ENCODE measurements around the gene DIAPH3. TPM values are rescaled to one million over a fixed set of nuclear protein-coding genes. Genes with fewer than 3 reads are reported as not detected.

Gene DIAPH3
- total and polyA plus RNA-seq, 2 donors (not counting 1 experiment from before 2014, with no cell fraction given) = 0.03 to 0.10 TPM

- no peak overlapping the region for H3K27ac ChIP-seq (ENCODE audit: low read length in 2 of 2)
- H3K79me2 ChIP-seq (ENCODE audit: control insufficient read depth, insufficient read depth, low read length) = no peaks in the 10 kb centered on the region
- no peaks in the 10 kb centered on the region for H3K36me3 ChIP-seq (replicated peaks in 1 of 2; ENCODE audit: control extremely low read depth in 1 of 2, control insufficient read depth in 1 of 2, extremely low read depth in 1 of 2, insufficient read depth in 2 of 2, low read length in 1 of 2)
- H4K20me1 ChIP-seq (ENCODE audit: control insufficient read depth, insufficient read depth, low read length, poor library complexity, severe bottlenecking) = no peaks in the 10 kb centered on the region
- CTCF ChIA-PET = no interaction called here
- H3K4me1 ChIP-seq (ENCODE audit: control insufficient read depth in 2 of 2, insufficient read depth in 2 of 2, low read length in 2 of 2) = no peaks in the 10 kb centered on the region
- Mint-ChIP-seq H3K9me3 (ENCODE audit: insufficient read depth) (no peaks in the 10 kb centered on the region), H3K27ac (no peak overlapping the region), H3K4me1 (peaks cover 10% of the 10 kb centered on the region), H3K27me3 (no peaks in the 10 kb centered on the region), H3K4me3 (no peak overlapping the region)
- POLR2A ChIA-PET = no interaction called here
- intact Hi-C loops (cut with micrococcal nuclease) = no loop called here
- no peaks in the 10 kb centered on the region for H3K9me3 ChIP-seq (ENCODE audit: control extremely low read depth in 1 of 3, control insufficient read depth in 2 of 3, insufficient read depth in 1 of 3, low read length in 2 of 3)
- H3K27me3 ChIP-seq (replicated peaks in 1 of 4; ENCODE audit: control extremely low read depth in 1 of 4, control insufficient read depth in 3 of 4, insufficient read depth in 4 of 4, low read length in 3 of 4) = no peaks in the 10 kb centered on the region
- no peak overlapping the region for H3K4me3 ChIP-seq (ENCODE audit: control extremely low read depth in 1 of 5, extremely low read depth in 1 of 5, insufficient read depth in 1 of 5, low read depth in 2 of 5, low read length in 4 of 5)
- H3K9ac ChIP-seq (ENCODE audit: low read length) = no peak overlapping the region
- WGBS (ENCODE audit: insufficient coverage) = 21% methylated on average over 2 of the region's 2 CpGs
- H3K4me2 ChIP-seq (replicated peaks; ENCODE audit: low read depth, low read length, poor library complexity, severe bottlenecking) = no peak overlapping the region
- no peak for ATAC-seq (ENCODE audit: low read depth)
- H2AFZ ChIP-seq (ENCODE audit: insufficient read depth, low read depth, low read length, poor library complexity, severe bottlenecking) = no peak overlapping the region
- TF ChIP-seq, protein P1, sequence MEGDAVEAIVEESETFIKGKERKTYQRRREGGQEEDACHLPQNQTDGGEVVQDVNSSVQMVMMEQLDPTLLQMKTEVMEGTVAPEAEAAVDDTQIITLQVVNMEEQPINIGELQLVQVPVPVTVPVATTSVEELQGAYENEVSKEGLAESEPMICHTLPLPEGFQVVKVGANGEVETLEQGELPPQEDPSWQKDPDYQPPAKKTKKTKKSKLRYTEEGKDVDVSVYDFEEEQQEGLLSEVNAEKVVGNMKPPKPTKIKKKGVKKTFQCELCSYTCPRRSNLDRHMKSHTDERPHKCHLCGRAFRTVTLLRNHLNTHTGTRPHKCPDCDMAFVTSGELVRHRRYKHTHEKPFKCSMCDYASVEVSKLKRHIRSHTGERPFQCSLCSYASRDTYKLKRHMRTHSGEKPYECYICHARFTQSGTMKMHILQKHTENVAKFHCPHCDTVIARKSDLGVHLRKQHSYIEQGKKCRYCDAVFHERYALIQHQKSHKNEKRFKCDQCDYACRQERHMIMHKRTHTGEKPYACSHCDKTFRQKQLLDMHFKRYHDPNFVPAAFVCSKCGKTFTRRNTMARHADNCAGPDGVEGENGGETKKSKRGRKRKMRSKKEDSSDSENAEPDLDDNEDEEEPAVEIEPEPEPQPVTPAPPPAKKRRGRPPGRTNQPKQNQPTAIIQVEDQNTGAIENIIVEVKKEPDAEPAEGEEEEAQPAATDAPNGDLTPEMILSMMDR (IDR thresholded peaks at IDR 0.05) = no peak
- TF ChIP-seq EZH2 (IDR thresholded peaks at IDR 0.05; ENCODE audit: borderline replicate concordance, insufficient read depth, low read depth, low read length, poor library complexity, severe bottlenecking) = no peak
- no peak for DNase-seq
Observed at GRCh38 chr13:59671881-59672280, 491.8 kb downstream of the DIAPH3 start.

DNA sequence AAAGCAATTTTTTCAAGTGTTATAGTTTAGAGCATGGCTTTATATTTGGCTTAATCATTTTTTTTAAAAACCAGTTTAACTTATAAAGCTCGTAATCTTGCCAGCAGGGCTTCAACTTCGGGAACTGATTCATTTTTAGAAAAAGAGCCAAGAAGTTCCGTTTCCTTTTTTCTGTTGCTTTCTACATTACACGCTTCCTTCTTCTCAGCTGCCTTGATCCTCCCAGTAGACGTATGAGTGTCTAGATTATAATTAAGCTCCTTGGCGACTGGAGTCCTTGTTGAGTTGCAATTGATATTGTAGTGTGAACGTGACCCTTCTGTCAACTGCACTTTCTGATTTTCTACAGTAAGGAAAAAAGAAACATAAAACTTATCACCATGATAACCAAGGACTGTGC is 497.2 kb downstream of the DIAPH3 start:
- no peak overlapping the region for H3K27ac ChIP-seq (ENCODE audit: low read length in 2 of 2)
- ChIA-PET CTCF (no interaction called here), POLR2A (no interaction called here)
- H3K4me3 ChIP-seq (ENCODE audit: control extremely low read depth in 1 of 5, extremely low read depth in 1 of 5, insufficient read depth in 1 of 5, low read depth in 2 of 5, low read length in 4 of 5) = no peak overlapping the region
- H3K4me1 ChIP-seq (ENCODE audit: control insufficient read depth in 2 of 2, insufficient read depth in 2 of 2, low read length in 2 of 2) = no peaks in the 10 kb centered on the region
- intact Hi-C loops (cut with micrococcal nuclease) = no loop called here
- Mint-ChIP-seq H3K4me1 (no peaks in the 10 kb centered on the region), H3K4me3 (no peak overlapping the region), H3K27ac (no peak overlapping the region), H3K27me3 (no peaks in the 10 kb centered on the region), H3K9me3 (ENCODE audit: insufficient read depth) (no peaks in the 10 kb centered on the region)
- no peak for TF ChIP-seq EZH2 (IDR thresholded peaks at IDR 0.05; ENCODE audit: borderline replicate concordance, insufficient read depth, low read depth, low read length, poor library complexity, severe bottlenecking)
- TF ChIP-seq, protein P1 (IDR thresholded peaks at IDR 0.05) = no peak
- H2AFZ ChIP-seq (ENCODE audit: insufficient read depth, low read depth, low read length, poor library complexity, severe bottlenecking) = no peak overlapping the region
- no peak overlapping the region for H3K9ac ChIP-seq (ENCODE audit: low read length)
- no peaks in the 10 kb centered on the region for H3K79me2 ChIP-seq (ENCODE audit: control insufficient read depth, insufficient read depth, low read length)
- DNase-seq (no peak), ATAC-seq (ENCODE audit: low read depth) (no peak)
- H3K9me3 ChIP-seq (ENCODE audit: control extremely low read depth in 1 of 3, control insufficient read depth in 2 of 3, insufficient read depth in 1 of 3, low read length in 2 of 3) = no peaks in the 10 kb centered on the region
- no peaks in the 10 kb centered on the region for H3K27me3 ChIP-seq (replicated peaks in 1 of 4; ENCODE audit: control extremely low read depth in 1 of 4, control insufficient read depth in 3 of 4, insufficient read depth in 4 of 4, low read length in 3 of 4)
- H4K20me1 ChIP-seq (ENCODE audit: control insufficient read depth, insufficient read depth, low read length, poor library complexity, severe bottlenecking) = no peaks in the 10 kb centered on the region
- no CpG with 5 or more reads among the region's 7 CpGs for WGBS (ENCODE audit: insufficient coverage)
- no peaks in the 10 kb centered on the region for H3K36me3 ChIP-seq (replicated peaks in 1 of 2; ENCODE audit: control extremely low read depth in 1 of 2, control insufficient read depth in 1 of 2, extremely low read depth in 1 of 2, insufficient read depth in 2 of 2, low read length in 1 of 2)
- H3K4me2 ChIP-seq (replicated peaks; ENCODE audit: low read depth, low read length, poor library complexity, severe bottlenecking) = no peak overlapping the region
